KMS-11 (cell line): Measurements from ENCODE around the gene ZNF785.

Experiments
- H2AFZ ChIP-seq: fragments of 200-600 bp; sonication (generic); 2 replicates; pipeline ENCODE4 v1.6.1; 2016; ENCODE audit warnings: antibody characterized with exemption, mixed run types, low read depth
- H3K27ac ChIP-seq: fragments of 200-600 bp; sonication (generic); 2 replicates; pipeline ENCODE4 v1.6.1; 2016; ENCODE audit warnings: mild to moderate bottlenecking, mixed run types
- H3K27me3 ChIP-seq: fragments of 200-600 bp; sonication (generic); 2 replicates; pipeline ENCODE4 v1.6.1; 2017; ENCODE audit warnings: mild to moderate bottlenecking, low read depth, mixed run types, moderate library complexity; ENCODE audit not compliant: insufficient read depth
- H3K36me3 ChIP-seq: fragments of 200-600 bp; sonication (generic); 2 replicates; pipeline ENCODE4 v1.6.1; 2017; ENCODE audit warnings: mild to moderate bottlenecking, mixed run types; ENCODE audit not compliant: insufficient read depth
- H3K4me1 ChIP-seq: fragments of 200-600 bp; sonication (generic); 2 replicates; pipeline ENCODE4 v1.6.1; 2016; ENCODE audit warnings: mild to moderate bottlenecking, low read depth, mixed run types; ENCODE audit not compliant: poor library complexity, severe bottlenecking
- H3K4me2 ChIP-seq: fragments of 200-600 bp; sonication (generic); 2 replicates; pipeline ENCODE4 v1.7.0; 2016; ENCODE audit warnings: mild to moderate bottlenecking, mixed run types
- H3K4me3 ChIP-seq: fragments of 200-600 bp; sonication (generic); IDR thresholded peaks from 2 replicates; pipeline ENCODE4 v1.6.1; 2017; ENCODE audit warnings: low read depth, low read length, mixed read lengths; ENCODE audit not compliant: insufficient read depth
- H3K79me2 ChIP-seq: fragments of 200-600 bp; sonication (generic); 2 replicates; pipeline ENCODE4 v1.6.1; 2016; ENCODE audit warnings: low read depth, mixed run types; ENCODE audit not compliant: insufficient read depth
- H3K9ac ChIP-seq: fragments of 200-600 bp; sonication (generic); 2 replicates; pipeline ENCODE4 v1.6.1; 2016; ENCODE audit warnings: mild to moderate bottlenecking, mixed run types
- H4K20me1 ChIP-seq: fragments of 200-600 bp; sonication (generic); 2 replicates; pipeline ENCODE4 v1.6.1; 2016; ENCODE audit warnings: mild to moderate bottlenecking, mixed run types; ENCODE audit not compliant: insufficient read depth
- CTCF ChIP-seq: fragments of 200-600 bp; sonication (generic); conservative IDR thresholded peaks from 2 replicates; pipeline ENCODE4 v1.6.1; 2017; ENCODE audit warnings: low read depth, mild to moderate bottlenecking, antibody characterized with exemption, low read length, moderate library complexity, mixed read lengths

Gene ZNF785

GRCh38 chr16:30533146-30533522 is 52.4 kb downstream of the ZNF785 start:
- no peaks in the 10 kb centered on the region for H4K20me1 ChIP-seq
- H3K4me2 ChIP-seq: peak overlapping the region; percentile 81; the same call in 1 of the 2 replicates
- no peaks in the 10 kb centered on the region for H3K36me3 ChIP-seq
- H3K4me1 ChIP-seq: peaks cover 28% of the 10 kb centered on the region
- H3K79me2 ChIP-seq: no peaks in the 10 kb centered on the region; the same call in 1 of the 2 replicates
- no peak overlapping the region for H2AFZ ChIP-seq
- no peaks in the 10 kb centered on the region for H3K27me3 ChIP-seq
- TF ChIP-seq CTCF: no peak
- no peak overlapping the region for H3K4me3 ChIP-seq
- H3K9ac ChIP-seq: no peak overlapping the region
- H3K27ac ChIP-seq: no peak overlapping the region

- H3K4me1 ChIP-seq: peaks cover 34% of the 10 kb centered on the region
- TF ChIP-seq CTCF: no peak
- no peak overlapping the region for H3K9ac ChIP-seq
- H3K27ac ChIP-seq: no peak overlapping the region
- H4K20me1 ChIP-seq: no peaks in the 10 kb centered on the region
- H3K4me2 ChIP-seq: no peak overlapping the region; the same call in 1 of the 2 replicates
- no peak overlapping the region for H3K4me3 ChIP-seq
- no peaks in the 10 kb centered on the region for H3K36me3 ChIP-seq
- no peaks in the 10 kb centered on the region for H3K27me3 ChIP-seq
- H2AFZ ChIP-seq: no peak overlapping the region
- H3K79me2 ChIP-seq: no peaks in the 10 kb centered on the region; the same call in 1 of the 2 replicates
Measured at GRCh38 chr16:30532285-30533145, 53.0 kb downstream of the ZNF785 start.
